Measurements from ENCODE around the gene CD28. TPM values are rescaled to one million over a fixed set of nuclear protein-coding genes. Genes with fewer than 3 reads are reported as not detected.

Gene CD28
- total RNA-seq, 1 experiment from 2014 or later = 0.84 TPM

DNA sequence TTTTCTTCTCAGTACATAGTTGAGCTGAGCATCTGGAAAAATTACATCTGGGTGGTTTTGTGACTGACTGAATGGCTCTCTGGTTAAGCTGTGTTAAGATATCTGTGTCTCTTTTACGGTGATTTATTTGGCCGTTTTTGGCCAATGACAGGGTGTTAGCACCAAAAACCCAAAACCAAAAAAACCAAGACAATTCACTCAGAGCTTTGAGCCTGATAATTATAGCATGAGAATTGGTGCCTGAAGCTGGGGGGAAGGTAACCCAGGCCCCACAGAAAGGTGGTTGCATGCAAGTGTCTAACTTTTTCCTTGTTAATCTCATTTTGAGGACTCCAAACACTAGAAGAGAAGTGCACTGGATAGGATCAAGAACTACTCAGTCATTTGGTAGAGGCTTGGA lies 4.5 kb downstream of the CD28 start:
- no peaks in the 10 kb centered on the region for H3K27me3 Mint-ChIP-seq (ENCODE audit: insufficient read depth, unreplicated experiment)
- POLR2A ChIA-PET = no interaction called here
- intact Hi-C loops (cut with micrococcal nuclease; ENCODE audit: unreplicated experiment) = no loop called here
- H3K4me1 ChIP-seq = peaks cover 48% of the 10 kb centered on the region
- no peaks in the 10 kb centered on the region for H3K36me3 ChIP-seq (ENCODE audit: control insufficient read depth, insufficient read depth, low read length)
- no peaks in the 10 kb centered on the region for H3K27me3 ChIP-seq (replicated peaks; ENCODE audit: control insufficient read depth, insufficient read depth, low read length)
- peaks cover 14% of the 10 kb centered on the region for H3K9me3 Mint-ChIP-seq (ENCODE audit: unreplicated experiment)
- H3K27ac Mint-ChIP-seq (ENCODE audit: unreplicated experiment) = no peak overlapping the region
- H3K9me3 ChIP-seq = no peaks in the 10 kb centered on the region
- H3K4me3 Mint-ChIP-seq (ENCODE audit: unreplicated experiment) = no peak overlapping the region
- TF ChIP-seq CTCF (IDR thresholded peaks at IDR 0.05; ENCODE audit: insufficient read depth in 1 of 2, low read depth in 1 of 2, low read length in 1 of 2, severe bottlenecking in 1 of 2, unreplicated experiment in 1 of 2) = no peak
- peaks cover 30% of the 10 kb centered on the region for H3K4me1 Mint-ChIP-seq (ENCODE audit: low read depth, unreplicated experiment)
- CTCF ChIA-PET = no interaction called here
- H3K4me3 ChIP-seq (ENCODE audit: low read depth, low read length) = no peak overlapping the region
- no TSS peak for BruUV-seq (replicated peaks)
- no peaks in the 10 kb centered on the region for H3K36me3 Mint-ChIP-seq (ENCODE audit: insufficient read depth, unreplicated experiment)
- DNase-seq = no peak

GRCh38 chr2:203711399-203711798 lies 5.0 kb downstream of the CD28 start:
- H3K27me3 ChIP-seq (replicated peaks; ENCODE audit: control insufficient read depth, insufficient read depth, low read length) = no peaks in the 10 kb centered on the region
- no peak for TF ChIP-seq CTCF (IDR thresholded peaks at IDR 0.05; ENCODE audit: insufficient read depth in 1 of 2, low read depth in 1 of 2, low read length in 1 of 2, severe bottlenecking in 1 of 2, unreplicated experiment in 1 of 2)
- intact Hi-C loops (cut with micrococcal nuclease; ENCODE audit: unreplicated experiment) = no loop called here
- Mint-ChIP-seq H3K9me3 (ENCODE audit: unreplicated experiment) (peaks cover 18% of the 10 kb centered on the region), H3K36me3 (ENCODE audit: insufficient read depth, unreplicated experiment) (no peaks in the 10 kb centered on the region), H3K27ac (ENCODE audit: unreplicated experiment) (no peak overlapping the region), H3K27me3 (ENCODE audit: insufficient read depth, unreplicated experiment) (no peaks in the 10 kb centered on the region), H3K4me1 (ENCODE audit: low read depth, unreplicated experiment) (peaks cover 31% of the 10 kb centered on the region), H3K4me3 (ENCODE audit: unreplicated experiment) (no peak overlapping the region)
- H3K4me3 ChIP-seq (ENCODE audit: low read depth, low read length) = no peak overlapping the region
- no TSS peak for BruUV-seq (replicated peaks)
- H3K4me1 ChIP-seq = peaks cover 48% of the 10 kb centered on the region
- ChIA-PET CTCF (no interaction called here), POLR2A (no interaction called here)
- no peaks in the 10 kb centered on the region for H3K36me3 ChIP-seq (ENCODE audit: control insufficient read depth, insufficient read depth, low read length)
- H3K9me3 ChIP-seq = no peaks in the 10 kb centered on the region
- no peak for DNase-seq

GRCh38 chr2:203713381-203713780 lies 6.9 kb downstream of the CD28 start:
- peaks cover 28% of the 10 kb centered on the region for H3K9me3 Mint-ChIP-seq (ENCODE audit: unreplicated experiment)
- H3K36me3 ChIP-seq (ENCODE audit: control insufficient read depth, insufficient read depth, low read length) = no peaks in the 10 kb centered on the region
- no peaks in the 10 kb centered on the region for H3K36me3 Mint-ChIP-seq (ENCODE audit: insufficient read depth, unreplicated experiment)
- H3K27me3 Mint-ChIP-seq (ENCODE audit: insufficient read depth, unreplicated experiment) = no peaks in the 10 kb centered on the region
- H3K27ac Mint-ChIP-seq (ENCODE audit: unreplicated experiment) = peak overlapping the region; percentile 37
- H3K4me1 ChIP-seq = peaks cover 44% of the 10 kb centered on the region
- no peak overlapping the region for H3K4me3 Mint-ChIP-seq (ENCODE audit: unreplicated experiment)
- H3K9me3 ChIP-seq = no peaks in the 10 kb centered on the region
- no TSS peak for BruUV-seq (replicated peaks)
- H3K27me3 ChIP-seq (replicated peaks; ENCODE audit: control insufficient read depth, insufficient read depth, low read length) = no peaks in the 10 kb centered on the region
- DNase-seq = no peak
- no peak overlapping the region for H3K4me3 ChIP-seq (ENCODE audit: low read depth, low read length)
- peaks cover 31% of the 10 kb centered on the region for H3K4me1 Mint-ChIP-seq (ENCODE audit: low read depth, unreplicated experiment)
- ChIA-PET CTCF (no interaction called here), POLR2A (interaction anchor here (0.9 kb wide), 1 partner anchor 71 kb away, joined by 3 read pairs; no protein-coding TSS in a partner anchor)
- TF ChIP-seq CTCF (IDR thresholded peaks at IDR 0.05; ENCODE audit: insufficient read depth in 1 of 2, low read depth in 1 of 2, low read length in 1 of 2, severe bottlenecking in 1 of 2, unreplicated experiment in 1 of 2) = no peak
- intact Hi-C loops (cut with micrococcal nuclease; ENCODE audit: unreplicated experiment) = no loop called here
